Right hindlimb (tissue), 1 donor: ENCODE measurements around the gene NTRK2.
A peak's percentile ranks its signal among the peaks of the same experiment; 100 is the strongest.

Source experiments
- DNase-seq: peaks from one replicate; pipeline ENCODE4 v3.0.0-alpha.2; 2018

The NTRK2 gene

DNA sequence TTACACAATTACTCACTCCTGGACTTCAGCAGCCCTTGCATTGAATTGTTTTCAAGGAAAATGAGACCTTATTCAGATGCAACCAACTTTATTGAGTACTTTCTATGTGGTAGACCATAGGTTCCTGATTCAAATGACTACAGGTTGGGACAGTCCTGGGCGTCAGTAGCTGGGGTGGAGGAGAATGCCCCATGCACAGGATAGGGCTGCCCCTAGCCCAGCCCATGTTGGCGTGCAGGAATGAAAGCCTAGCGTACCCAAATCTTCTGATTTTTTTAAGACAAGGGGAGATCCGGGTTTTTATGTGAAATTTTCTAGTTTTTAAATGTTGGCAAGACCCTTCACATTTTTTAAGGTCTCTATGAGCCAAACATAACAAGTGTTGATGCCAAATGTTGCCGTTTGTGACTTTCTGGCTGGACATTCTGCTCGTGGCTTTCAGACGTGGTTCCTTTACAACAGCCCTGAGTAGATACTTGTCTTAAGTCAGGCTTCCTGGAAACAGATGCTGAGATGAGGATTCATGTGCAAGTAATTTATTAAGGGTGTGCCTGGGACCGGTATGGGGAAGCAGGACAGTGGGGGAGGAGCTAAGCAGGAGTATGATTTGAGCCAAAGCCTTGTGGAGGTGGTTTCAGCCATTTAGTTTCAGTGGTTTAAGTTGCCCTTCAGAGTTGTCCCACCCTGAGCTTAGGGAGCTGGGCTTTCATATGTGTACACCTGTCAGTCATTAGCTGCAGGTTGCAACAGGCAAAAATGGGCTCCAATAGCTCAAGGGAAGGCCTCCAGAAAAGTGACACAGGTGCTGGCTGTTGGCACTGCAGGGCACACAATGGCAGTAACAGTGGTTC is 154.1 kb downstream of the NTRK2 start:
- DNase-seq: peak; percentile 68

GRCh38 chr9:84827216-84827765 is 157.8 kb downstream of the NTRK2 start:
- DNase-seq: peak; percentile 43

DNA sequence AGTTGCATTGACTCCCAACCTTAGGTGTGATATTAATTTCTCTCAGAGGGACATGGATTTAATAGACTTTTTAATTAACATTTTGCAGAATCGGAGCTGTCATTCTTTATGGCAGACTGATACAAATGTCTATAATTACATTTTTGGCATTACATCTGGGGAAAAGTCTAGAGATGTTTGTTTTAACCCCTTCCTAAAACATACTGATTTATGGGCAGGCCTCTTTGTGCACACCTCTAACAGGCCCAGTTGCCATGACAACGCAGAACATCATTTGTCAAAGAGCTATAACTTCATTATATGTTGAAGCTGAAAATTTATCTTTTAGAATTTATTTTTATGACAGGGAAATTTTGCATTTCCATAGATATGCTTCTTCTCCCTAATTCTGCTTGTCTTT is 158.5 kb downstream of the NTRK2 start:
- no peak for DNase-seq

DNA sequence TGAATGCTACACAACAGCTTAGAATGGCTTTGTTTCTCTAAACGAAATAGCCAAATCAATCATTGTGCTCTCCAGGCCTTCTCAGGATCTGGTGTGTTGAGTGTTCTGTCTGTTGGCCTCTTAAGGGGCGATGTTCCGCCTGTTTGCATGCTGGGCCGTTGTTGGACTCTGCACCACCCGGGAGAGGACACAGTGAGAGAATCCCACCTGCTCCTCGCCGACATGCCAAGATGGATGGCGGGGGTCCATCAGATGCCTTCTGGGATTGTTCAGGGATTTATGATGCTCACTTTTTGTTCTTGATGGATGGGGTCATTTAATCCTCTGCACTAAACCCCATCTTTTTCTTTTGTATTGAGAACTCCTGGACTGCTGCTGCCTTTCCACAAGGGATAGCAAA is 159.9 kb downstream of the NTRK2 start:
- peak; percentile 54 for DNase-seq

DNA sequence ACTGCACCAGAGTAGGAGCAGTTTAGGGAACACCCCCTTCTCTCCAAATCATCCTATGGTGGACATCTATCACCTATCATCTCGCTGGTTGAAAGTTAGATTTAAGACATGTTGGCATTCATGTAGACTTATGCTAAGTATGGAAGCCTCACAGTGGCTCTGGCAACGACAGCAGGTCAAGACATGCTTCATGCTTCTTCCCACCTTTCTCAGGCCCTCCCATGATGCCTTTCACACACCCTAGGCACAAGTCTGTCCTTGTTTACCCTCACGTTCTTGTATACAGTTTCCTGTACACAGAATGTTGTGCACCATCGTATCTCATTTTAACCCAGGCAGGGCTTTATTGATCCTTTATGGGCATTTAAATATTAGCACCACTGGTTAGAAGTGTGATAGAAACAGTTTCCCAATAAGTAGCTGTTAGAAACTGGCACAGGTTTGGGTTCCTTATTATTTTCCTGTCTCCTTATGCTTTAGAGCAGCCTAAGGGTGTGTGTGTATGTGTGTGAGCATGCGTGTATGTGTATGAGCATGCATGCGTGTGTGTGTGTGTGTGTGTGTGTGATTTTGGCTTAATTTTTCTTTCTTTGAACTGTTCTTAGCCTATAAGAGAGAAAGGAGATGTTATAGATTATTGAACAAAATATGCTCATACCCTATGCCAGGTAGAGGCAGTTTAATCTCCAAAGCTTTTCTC is 160.6 kb downstream of the NTRK2 start:
- DNase-seq: no peak

DNA sequence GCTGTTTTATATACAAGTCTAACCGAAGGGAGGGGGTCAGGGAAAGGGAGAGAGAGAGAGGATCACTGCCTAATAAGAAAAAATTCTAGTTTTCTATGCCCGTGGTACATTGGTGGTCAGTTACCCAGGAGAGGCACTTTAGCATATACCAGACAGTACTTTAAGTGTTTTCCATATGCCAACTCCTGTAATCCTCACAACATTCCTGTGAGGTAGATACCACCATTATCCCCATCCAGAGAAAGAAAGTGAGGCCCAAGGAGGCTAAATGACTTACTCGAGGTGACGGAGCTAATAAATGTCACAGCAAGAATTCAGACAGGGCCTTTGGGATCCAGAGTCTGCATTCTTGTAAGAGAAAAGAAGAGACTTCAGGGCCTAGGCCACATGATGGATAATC is 161.8 kb downstream of the NTRK2 start:
- DNase-seq: no peak

DNA sequence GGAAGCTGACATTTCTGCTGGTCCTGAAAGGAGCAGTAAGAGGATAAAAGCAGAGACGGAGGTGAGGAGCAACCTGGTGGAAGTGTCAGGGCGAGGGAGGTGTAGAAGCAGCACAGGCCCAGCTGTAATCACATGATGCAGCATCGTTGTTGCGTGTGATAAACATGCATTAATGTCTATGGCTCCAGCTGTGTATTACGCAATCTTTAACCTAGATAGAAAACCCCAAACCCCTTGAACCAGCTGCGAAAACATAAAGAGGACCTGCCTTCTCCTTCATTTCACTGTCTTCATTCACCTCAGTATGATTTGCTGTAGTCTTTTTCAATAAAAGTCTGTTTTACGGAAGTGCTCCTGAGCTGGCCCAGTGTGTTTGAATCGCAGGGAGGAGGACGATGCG is 162.9 kb downstream of the NTRK2 start:
- DNase-seq: no peak

DNA sequence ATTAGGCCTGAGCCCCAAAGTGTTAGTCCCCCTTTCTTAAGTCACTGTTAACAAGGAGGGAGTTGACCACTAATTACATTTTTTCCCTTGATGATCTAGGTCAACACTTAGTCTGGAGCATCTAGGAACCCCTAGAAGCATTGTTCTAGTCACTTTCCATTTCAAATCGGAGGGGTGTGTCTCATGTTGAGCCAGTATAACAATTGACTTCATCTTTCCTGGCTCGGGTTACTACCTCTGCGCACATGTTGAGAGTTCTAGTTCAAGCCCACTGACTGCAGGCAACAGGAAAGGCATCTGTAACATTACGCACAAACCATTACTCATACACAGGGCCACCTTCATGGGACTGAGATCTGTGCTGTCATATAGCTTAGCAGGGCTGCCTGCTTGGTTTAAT is 164.9 kb downstream of the NTRK2 start:
- DNase-seq: no peak

DNA sequence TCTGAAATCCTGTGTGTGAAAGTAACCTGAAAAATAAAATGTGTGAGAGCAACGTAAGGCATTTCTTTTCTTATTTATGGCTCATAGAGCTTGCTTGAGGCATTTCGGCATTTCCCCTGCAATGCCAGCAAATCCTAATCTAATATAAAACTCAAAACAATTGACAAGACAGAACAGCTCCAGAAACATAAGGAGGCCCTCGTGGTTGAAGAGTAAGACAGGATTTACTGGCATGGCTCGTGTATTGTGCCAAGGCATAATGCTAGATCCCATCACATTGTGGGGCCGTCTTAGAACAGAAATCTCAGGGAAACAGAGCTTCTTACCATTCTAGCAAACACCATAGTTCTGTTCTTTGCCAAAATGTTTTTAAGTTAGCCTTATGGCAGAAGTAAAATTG is 166.2 kb downstream of the NTRK2 start:
- no peak for DNase-seq

GRCh38 chr9:84838879-84839278 is 169.3 kb downstream of the NTRK2 start:
- DNase-seq: no peak

DNA sequence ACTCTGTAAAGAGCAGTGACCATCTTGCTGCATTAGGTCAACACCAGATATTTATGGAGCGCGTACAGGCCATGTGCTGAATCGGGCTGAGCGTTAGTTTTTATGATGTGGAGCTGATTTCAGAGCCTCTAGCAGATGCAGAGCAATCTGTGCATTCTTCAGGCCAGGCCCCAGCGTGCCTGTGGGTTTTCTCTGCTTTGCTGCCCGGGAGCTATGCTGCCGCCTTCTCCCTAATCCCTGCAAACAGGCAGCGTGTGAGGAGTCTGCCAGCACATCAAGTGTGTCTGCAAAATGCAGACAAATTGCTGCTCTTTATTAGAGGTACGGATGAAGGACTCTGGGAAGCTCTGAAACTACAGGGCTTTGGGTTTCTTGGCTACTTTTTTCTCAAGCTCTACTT is 170.0 kb downstream of the NTRK2 start:
- DNase-seq: peak; percentile 75

- DNase-seq: no peak
These were observed 172.4 kb downstream of the NTRK2 start for GRCh38 chr9:84841931-84842330.

GRCh38 chr9:84843175-84843824 is 173.8 kb downstream of the NTRK2 start:
- DNase-seq: no peak

DNA sequence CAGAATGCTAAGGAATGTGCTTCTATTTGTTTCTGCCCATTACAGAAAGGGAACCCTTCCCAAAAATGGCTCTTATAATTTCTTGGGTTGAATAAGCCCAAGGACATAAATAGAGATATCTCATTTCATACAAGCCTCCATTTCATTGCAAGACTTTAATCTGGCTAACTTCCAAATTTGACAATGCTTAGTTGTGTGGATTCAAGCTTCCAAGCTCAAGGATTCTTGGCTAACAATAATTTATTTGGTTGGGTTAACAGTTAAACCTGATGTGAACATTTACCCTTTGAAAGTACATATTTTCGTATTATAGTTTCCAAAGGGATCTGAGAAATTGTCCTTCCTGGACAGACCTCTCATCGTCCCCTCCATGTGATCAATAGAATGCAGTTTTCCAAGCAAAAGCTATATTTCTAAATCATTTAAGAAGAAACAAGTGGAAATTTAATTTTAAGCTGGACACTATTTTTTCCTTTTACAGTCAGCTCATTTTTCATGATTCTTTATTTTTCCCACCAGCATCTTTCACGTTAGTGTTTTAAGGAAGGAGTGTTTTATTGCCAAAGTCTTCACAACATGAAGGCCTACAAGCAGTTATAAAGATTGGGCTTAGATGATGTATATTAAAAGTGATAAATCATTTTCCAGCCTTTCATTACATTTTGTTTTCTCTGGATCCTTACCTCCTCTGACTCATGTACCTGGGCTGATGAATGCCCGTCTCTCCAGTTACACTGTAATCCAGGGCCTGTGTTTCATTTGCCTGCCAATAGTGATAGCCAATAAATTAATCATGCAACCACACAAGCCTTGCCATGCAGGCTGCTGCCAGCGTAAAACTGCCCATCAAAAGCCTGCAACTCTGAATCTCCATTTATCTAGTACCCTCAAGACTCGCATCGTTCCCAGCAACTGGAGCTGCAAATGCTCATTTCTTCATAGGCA is 176.7 kb downstream of the NTRK2 start:
- peak; percentile 42 for DNase-seq

GRCh38 chr9:84846906-84847305 is 177.4 kb downstream of the NTRK2 start:
- DNase-seq: no peak

- no peak for DNase-seq
These were observed 179.5 kb downstream of the NTRK2 start for GRCh38 chr9:84849049-84849448.

- no peak for DNase-seq
These were observed 181.4 kb downstream of the NTRK2 start for GRCh38 chr9:84850830-84851392.

GRCh38 chr9:84851935-84852585 is 182.5 kb downstream of the NTRK2 start:
- peak; percentile 45 for DNase-seq

GRCh38 chr9:84852617-84853301 is 183.2 kb downstream of the NTRK2 start:
- DNase-seq: no peak

DNA sequence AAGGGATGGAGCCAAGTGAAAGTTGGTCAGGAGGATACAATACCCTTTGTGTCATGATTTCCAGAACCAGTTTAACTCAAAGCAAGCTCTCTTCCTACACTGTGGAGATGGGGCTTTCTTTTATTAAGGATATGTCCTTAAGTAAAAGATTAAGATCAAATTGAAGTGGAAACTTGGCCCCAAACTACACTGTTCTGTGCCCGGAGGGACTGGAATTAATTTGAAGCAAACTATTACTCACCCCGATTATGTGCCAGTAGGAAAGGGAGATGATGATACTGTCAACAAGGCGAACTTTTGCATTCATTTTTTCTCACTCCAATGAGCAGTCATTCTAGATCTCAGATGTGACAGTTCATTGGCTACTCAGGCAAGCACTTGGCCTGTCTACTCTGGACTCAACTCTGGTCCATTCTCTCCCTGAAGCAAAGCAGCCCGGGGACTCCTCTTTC is 186.7 kb downstream of the NTRK2 start:
- DNase-seq: peak; percentile 79

- no peak for DNase-seq
These were observed 187.7 kb downstream of the NTRK2 start for GRCh38 chr9:84857211-84857610.
